CD14-positive monocyte (primary cell): ENCODE measurements around the gene SEPTIN2. TPM values are rescaled to one million over a fixed set of nuclear protein-coding genes. Genes with fewer than 3 reads are reported as not detected.

ENCODE experiments used
- DNase-seq, 3 donors: peaks; one replicate each; pipeline ENCODE4 v3.0.0-alpha.2; 2011 to 2022
- H2AFZ ChIP-seq: 2 replicates; pipeline ENCODE4 v1.6.0; 2012; ENCODE audit warnings: mild to moderate bottlenecking, low read depth, low read length, inconsistent platforms; ENCODE audit not compliant: insufficient read depth, poor library complexity, severe bottlenecking
- H3K27ac ChIP-seq, 2 donors: 1 replicate in 1 of 2; 2 replicates in 1 of 2; pipeline ENCODE4 v1.5.1; 2012 to 2013; ENCODE audit warnings: low read length in 2 of 2, control low read depth in 1 of 2, inconsistent platforms in 1 of 2, low read depth in 1 of 2, mild to moderate bottlenecking in 1 of 2
- H3K27me3 ChIP-seq, 2 donors: one replicate each; pipeline versions ENCODE4 v1.6.0 to v1.6.1; 2011 to 2013; ENCODE audit warnings: low read length in 2 of 2; ENCODE audit not compliant: control insufficient read depth in 2 of 2, insufficient read depth in 2 of 2
- H3K36me3 ChIP-seq, 2 donors: replicated peaks in 1 of 2; 1 replicate in 1 of 2; 2 replicates in 1 of 2; pipeline versions ENCODE4 v1.5.1 to v1.6.1; 2012 to 2013; ENCODE audit warnings: low read length in 2 of 2, control low read depth in 1 of 2, inconsistent platforms in 1 of 2, mild to moderate bottlenecking in 1 of 2; ENCODE audit not compliant: insufficient read depth in 2 of 2, control insufficient read depth in 1 of 2
- H3K4me1 ChIP-seq, 2 donors: 1 replicate in 1 of 2; 2 replicates in 1 of 2; pipeline versions ENCODE4 v1.5.1 to v1.6.1; 2012 to 2013; ENCODE audit warnings: low read length in 2 of 2, control low read depth in 1 of 2, inconsistent platforms in 1 of 2, mild to moderate bottlenecking in 1 of 2, moderate library complexity in 1 of 2; ENCODE audit not compliant: insufficient read depth in 2 of 2, control insufficient read depth in 1 of 2
- H3K4me2 ChIP-seq: replicated peaks from 2 replicates; pipeline ENCODE3; 2012; ENCODE audit warnings: low read length, moderate library complexity, mild to moderate bottlenecking; ENCODE audit not compliant: poor library complexity, severe bottlenecking; ENCODE audit errors: extremely low read depth
- H3K4me3 ChIP-seq, 3 experiments: fragments of 200-600 bp in 1 of 3; sonication (generic) in 1 of 3; replicated peaks in 1 of 3; 1 replicate in 2 of 3; 2 replicates in 1 of 3; pipeline ENCODE4 v1.5.1; 2011 to 2013; ENCODE audit warnings: low read length in 3 of 3, mild to moderate bottlenecking in 3 of 3, control low read depth in 2 of 3, low read depth in 2 of 3, inconsistent platforms in 1 of 3, moderate library complexity in 1 of 3
- H3K79me2 ChIP-seq: 2 replicates; pipeline ENCODE4 v1.6.0; 2012; ENCODE audit warnings: mild to moderate bottlenecking, control low read depth, inconsistent platforms, low read length, moderate library complexity; ENCODE audit not compliant: insufficient read depth
- H3K9ac ChIP-seq: 2 replicates; pipeline ENCODE4 v1.6.0; 2017; ENCODE audit warnings: low read length, mild to moderate bottlenecking; ENCODE audit not compliant: insufficient read depth, poor library complexity, severe bottlenecking
- H3K9me3 ChIP-seq, 2 donors: replicated peaks in 1 of 2; 1 replicate in 1 of 2; 2 replicates in 1 of 2; pipeline versions ENCODE4 v1.5.1 to v1.6.1; 2012 to 2013; ENCODE audit warnings: low read length in 2 of 2, control low read depth in 1 of 2; ENCODE audit not compliant: control insufficient read depth in 1 of 2, insufficient read depth in 1 of 2
- H4K20me1 ChIP-seq: 2 replicates; pipeline ENCODE4 v1.6.0; 2012; ENCODE audit warnings: mild to moderate bottlenecking, low read length, control low read depth, moderate library complexity; ENCODE audit not compliant: insufficient read depth
- H3K27ac Mint-ChIP-seq, 7 donors: one replicate each; pipeline ENCODE4 v1.8.0; 2020; ENCODE audit warnings: mild to moderate bottlenecking in 7 of 7, mixed read lengths in 7 of 7, moderate library complexity in 6 of 7, inconsistent platforms in 2 of 7
- H3K27me3 Mint-ChIP-seq, 3 donors: one replicate each; pipeline ENCODE4 v1.8.0; 2021 to 2022; ENCODE audit warnings: low read depth in 3 of 3, mild to moderate bottlenecking in 3 of 3, mixed read lengths in 3 of 3, moderate library complexity in 3 of 3, inconsistent platforms in 1 of 3
- H3K36me3 Mint-ChIP-seq, 2 donors: one replicate each; pipeline ENCODE4 v1.8.0; 2020; ENCODE audit warnings: mixed read lengths in 2 of 2, inconsistent platforms in 1 of 2, mild to moderate bottlenecking in 1 of 2
- H3K4me1 Mint-ChIP-seq: one replicate; pipeline ENCODE4 v1.8.0; 2020; ENCODE audit warnings: mild to moderate bottlenecking, mixed read lengths
- H3K4me3 Mint-ChIP-seq, 2 donors: one replicate each; pipeline ENCODE4 v1.8.0; 2020; ENCODE audit warnings: mild to moderate bottlenecking in 2 of 2, mixed read lengths in 2 of 2, moderate library complexity in 1 of 2
- H3K9me3 Mint-ChIP-seq, 7 donors: one replicate each; pipeline ENCODE4 v1.8.0; 2020 to 2022; ENCODE audit warnings: mixed read lengths in 7 of 7, mild to moderate bottlenecking in 6 of 7, moderate library complexity in 6 of 7, inconsistent platforms in 2 of 7
- CTCF ChIP-seq: fragments of 200-600 bp; IDR thresholded peaks from one replicate; pipeline ENCODE4 v1.8.0; 2022; ENCODE audit warnings: antibody characterized with exemption, mild to moderate bottlenecking
- WGBS: methylation state at CpG from one replicate; pipeline ENCODE4 v1.1.5; 2013; ENCODE audit warnings: missing lambda C conversion rate; ENCODE audit not compliant: insufficient coverage; 5-methylcytosine and 5-hydroxymethylcytosine counted together
- intact Hi-C, 2 donors: fragments of 100-400 bp; cut with micrococcal nuclease; formaldehyde crosslinking; loops; one replicate each; pipeline versions ENCODE4 v1.15.0 to v1.15.1; 2023
- polyA plus RNA-seq, 3 donors: library from polyadenylated mRNA; depleted of rRNA in 1 of 3; unstranded in 2 of 3; stranded (reverse) in 1 of 3; fragments of 300-500 nt in 2 of 3; fragments of >200 nt in 1 of 3; fragmentation: Illumina TruSeq in 2 of 3; gene quantifications; 1 replicate in 2 of 3; 2 replicates in 1 of 3; pipeline ENCODE4 v1.2.3, GENCODE V29; 2012 to 2021

Gene SEPTIN2
- polyA plus RNA-seq, 3 donors: 195 to 207 (median 203) TPM

- H3K4me1 Mint-ChIP-seq: peaks cover 43% of the 10 kb centered on the region
- no peak overlapping the region for H3K4me3 Mint-ChIP-seq
- TF ChIP-seq CTCF: no peak
- H2AFZ ChIP-seq: no peak overlapping the region
- peaks cover 0 to 4% (median 0%) of the 10 kb centered on the region in 3 donors for H3K27me3 Mint-ChIP-seq
- no peak overlapping the region for H3K9ac ChIP-seq
- no peaks in the 10 kb centered on the region for H3K27me3 ChIP-seq
- H3K36me3 Mint-ChIP-seq: peaks cover 10 to 29% of the 10 kb centered on the region in 2 donors
- no peak overlapping the region for H3K27ac Mint-ChIP-seq
- H3K36me3 ChIP-seq: peaks cover 0 to 15% of the 10 kb centered on the region in 2 donors
- no peak for DNase-seq
- intact Hi-C loops: no loop called here
- H3K4me1 ChIP-seq: peaks cover 17 to 19% of the 10 kb centered on the region in 2 donors
- no peak overlapping the region for H3K4me3 ChIP-seq
- H3K79me2 ChIP-seq: peaks cover 100% of the 10 kb centered on the region
- H3K4me2 ChIP-seq: no peak overlapping the region
- WGBS: no CpG with 5 or more reads among the region's 5 CpGs
- no peaks in the 10 kb centered on the region for H3K9me3 Mint-ChIP-seq
- peaks cover 99% of the 10 kb centered on the region for H4K20me1 ChIP-seq
- no peaks in the 10 kb centered on the region for H3K9me3 ChIP-seq
- no peak overlapping the region for H3K27ac ChIP-seq
Observed at GRCh38 chr2:241308267-241308666, 7.5 kb upstream of the SEPTIN2 start.

DNA sequence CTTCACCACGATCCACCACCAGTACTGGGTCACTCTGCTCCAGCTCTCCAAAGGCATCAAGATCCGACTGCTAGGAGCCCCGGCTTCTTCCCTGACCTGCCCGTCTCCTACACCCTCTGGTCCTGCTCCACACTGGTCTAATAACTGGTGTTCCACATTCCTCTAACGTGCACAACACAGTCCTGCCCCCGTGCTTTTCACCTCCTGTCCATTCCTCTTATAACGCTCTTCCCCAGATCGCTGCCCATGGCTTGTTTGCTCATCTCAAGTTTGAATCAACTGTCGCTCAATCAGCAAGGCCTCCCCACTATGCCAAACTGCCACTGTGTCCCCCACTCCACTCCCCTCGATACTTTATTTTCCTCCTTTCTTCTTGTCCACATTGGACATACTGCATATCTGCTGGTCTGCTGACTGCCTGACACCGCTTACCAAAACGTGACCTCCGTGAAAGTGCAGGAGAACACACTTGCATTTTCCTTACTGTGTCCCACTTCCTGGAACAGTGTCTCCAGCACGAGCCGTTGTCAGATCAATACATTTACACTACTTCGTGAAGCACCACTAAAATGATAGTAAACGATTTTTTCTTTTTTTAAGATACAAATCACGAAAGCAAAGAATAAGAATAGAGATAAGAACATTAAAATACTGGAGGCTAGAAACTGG lies 6.8 kb upstream of the SEPTIN2 start:
- Histone ChIP-seq H3K79me2 (peaks cover 100% of the 10 kb centered on the region), H3K9ac (no peak overlapping the region), H4K20me1 (peaks cover 99% of the 10 kb centered on the region), H3K27ac (peak overlapping the region in 1 of 2 donors; percentile 70), H2AFZ (peak overlapping the region; percentile 34), H3K4me1 (peaks cover 24 to 26% of the 10 kb centered on the region in 2 donors), H3K4me2 (peak overlapping the region; percentile 36), H3K9me3 (no peaks in the 10 kb centered on the region), H3K36me3 (peaks cover 0 to 15% of the 10 kb centered on the region in 2 donors), H3K4me3 (no peak overlapping the region), H3K27me3 (no peaks in the 10 kb centered on the region)
- no peak for DNase-seq
- intact Hi-C loops: no loop called here
- peaks cover 10 to 29% of the 10 kb centered on the region in 2 donors for H3K36me3 Mint-ChIP-seq
- H3K27ac Mint-ChIP-seq: peak overlapping the region in 6 of 7 donors; percentile 31 to 88 (median 70)
- H3K4me3 Mint-ChIP-seq: no peak overlapping the region
- no peak for TF ChIP-seq CTCF
- WGBS: 98% methylated on average over 13 of the region's 18 CpGs
- peaks cover 0 to 4% (median 0%) of the 10 kb centered on the region in 3 donors for H3K27me3 Mint-ChIP-seq
- no peaks in the 10 kb centered on the region for H3K9me3 Mint-ChIP-seq
- peaks cover 45% of the 10 kb centered on the region for H3K4me1 Mint-ChIP-seq
